Uterus (tissue), 4 donors: ENCODE results near the gene PRPS2. TPM values are rescaled to one million over a fixed set of nuclear protein-coding genes. Genes with fewer than 3 reads are reported as not detected.

Experiments
- DNase-seq, 2 donors: peaks; one replicate each; pipeline ENCODE4 v3.0.0-alpha.2; 2019 to 2020
- H3K27ac ChIP-seq, 2 donors: fragments of 200-600 bp; sonication (generic); 1 replicate in 1 of 2; 2 replicates in 1 of 2; pipeline ENCODE4 v1.5.1; 2016 to 2018
- H3K27me3 ChIP-seq, 2 donors: fragments of 200-600 bp; sonication (generic); one replicate each; pipeline ENCODE4 v1.5.1; 2018 to 2019; ENCODE audit warnings: control low read depth in 1 of 2
- H3K36me3 ChIP-seq, 2 donors: fragments of 200-600 bp; sonication (generic); one replicate each; pipeline ENCODE4 v1.5.1; 2019; ENCODE audit warnings: control low read depth in 1 of 2
- H3K4me1 ChIP-seq, 2 donors: fragments of 200-600 bp; sonication (generic); one replicate each; pipeline ENCODE4 v1.5.1; 2018 to 2019; ENCODE audit warnings: control low read depth in 1 of 2
- H3K4me3 ChIP-seq, 2 donors: fragments of 200-600 bp; sonication (generic); 1 replicate in 1 of 2; 2 replicates in 1 of 2; pipeline ENCODE4 v1.5.1; 2018 to 2019; ENCODE audit warnings: mild to moderate bottlenecking in 1 of 2
- H3K9me3 ChIP-seq, 2 donors: fragments of 200-600 bp; sonication (generic); one replicate each; pipeline ENCODE4 v1.5.1; 2019; ENCODE audit warnings: control low read depth in 1 of 2
- POLR2A ChIP-seq, 2 donors: fragments of 450-650 bp; IDR thresholded peaks; one replicate each; pipeline ENCODE4 v1.6.1; 2016; ENCODE audit warnings: antibody characterized with exemption in 2 of 2, mild to moderate bottlenecking in 1 of 2, moderate library complexity in 1 of 2
- intact Hi-C: fragments of 100-400 bp; cut with DNase I; formaldehyde crosslinking; loops from one replicate; pipeline ENCODE4 v1.15.1; 2023; ENCODE audit warnings: low total_unique reads
- total RNA-seq, 4 donors: library from RNA; depleted of rRNA in 3 of 4; stranded (reverse); fragments of >200 nt in 3 of 4; gene quantifications; one replicate each; pipeline versions ENCODE4 v1.1.0 to v1.2.4, GENCODE V29; 2014 to 2023
- TF ChIP-seq, protein P1 (sequence below), 4 experiments: fragments of 200-600 bp in 2 of 4; fragments of 450-650 bp in 2 of 4; sonication (generic) in 2 of 4; IDR thresholded peaks; one replicate each; pipeline ENCODE4 v1.5.1; 2016 to 2019; ENCODE audit warnings: antibody characterized with exemption in 4 of 4, mild to moderate bottlenecking in 2 of 4, moderate library complexity in 1 of 4
- donor health status: DM: yes; HTN: yes; CAD: no.

PRPS2 gene
- 10 to 100 TPM; 12.8 to 67.9 (median 32.4) TPM for total RNA-seq

DNA sequence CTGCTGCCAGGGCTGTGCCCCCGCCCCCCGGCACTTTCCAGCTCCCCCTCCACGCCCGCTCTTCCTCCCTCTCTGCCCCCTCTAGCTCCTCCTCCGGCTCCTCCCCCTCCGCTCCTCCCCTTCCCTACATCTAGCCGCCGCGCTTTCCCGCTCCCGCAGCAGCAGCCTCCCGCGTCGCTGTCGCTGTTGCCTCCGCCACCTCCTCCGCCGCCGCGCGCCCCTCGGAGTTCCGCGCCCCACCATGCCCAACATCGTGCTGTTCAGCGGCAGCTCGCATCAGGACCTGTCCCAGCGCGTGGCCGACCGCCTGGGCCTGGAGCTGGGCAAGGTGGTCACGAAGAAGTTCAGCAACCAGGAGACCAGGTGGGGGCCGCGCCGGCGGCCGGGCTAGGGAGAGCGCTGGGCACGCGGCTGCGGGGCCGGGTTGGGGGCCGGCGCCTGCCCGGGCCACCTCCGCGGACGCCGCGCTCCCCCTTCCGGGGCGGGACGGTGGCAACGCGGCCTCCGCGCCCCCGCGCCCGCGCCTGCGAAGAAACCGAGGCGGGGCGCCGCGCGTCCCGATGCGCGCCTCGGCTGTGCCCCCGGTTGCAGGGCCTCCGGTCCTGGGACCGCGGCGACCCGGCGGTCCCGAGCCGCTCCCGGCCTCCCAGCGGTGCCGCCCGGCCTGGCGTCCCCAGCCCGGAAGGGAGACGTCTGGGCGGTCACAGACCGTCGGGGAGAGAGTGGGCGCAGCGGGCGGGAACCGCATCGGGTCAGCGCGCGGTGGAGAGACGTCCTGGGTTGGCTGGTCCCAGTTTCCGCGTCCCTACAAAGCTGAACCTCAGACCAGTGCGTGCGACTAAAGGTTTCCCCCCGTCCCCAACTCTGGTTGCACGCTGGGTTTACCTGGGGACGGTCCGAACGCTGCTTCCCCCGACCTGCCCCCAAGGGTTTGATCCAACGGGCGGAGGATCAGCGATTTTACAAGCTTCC, at the start of gene PRPS2:
Gene PRPS2 (plus strand): TSS at position 156 of the 972 bp plus-strand sequence. CDS start 86 bp downstream, at position 242.
- Histone ChIP-seq H3K9me3 (no peaks in the 10 kb centered on the region), H3K4me3 (peak within 1 kb of the TSS; percentile 55 to 69), H3K27me3 (no peaks in the 10 kb centered on the region), H3K27ac (peak within 1 kb of the TSS; percentile 54 to 76), H3K4me1 (no peaks in the 10 kb centered on the region), H3K36me3 (no peaks in the 10 kb centered on the region)
- intact Hi-C loops: no loop called here
- peak; percentile 71 to 72 for DNase-seq
- TF ChIP-seq, protein P1, sequence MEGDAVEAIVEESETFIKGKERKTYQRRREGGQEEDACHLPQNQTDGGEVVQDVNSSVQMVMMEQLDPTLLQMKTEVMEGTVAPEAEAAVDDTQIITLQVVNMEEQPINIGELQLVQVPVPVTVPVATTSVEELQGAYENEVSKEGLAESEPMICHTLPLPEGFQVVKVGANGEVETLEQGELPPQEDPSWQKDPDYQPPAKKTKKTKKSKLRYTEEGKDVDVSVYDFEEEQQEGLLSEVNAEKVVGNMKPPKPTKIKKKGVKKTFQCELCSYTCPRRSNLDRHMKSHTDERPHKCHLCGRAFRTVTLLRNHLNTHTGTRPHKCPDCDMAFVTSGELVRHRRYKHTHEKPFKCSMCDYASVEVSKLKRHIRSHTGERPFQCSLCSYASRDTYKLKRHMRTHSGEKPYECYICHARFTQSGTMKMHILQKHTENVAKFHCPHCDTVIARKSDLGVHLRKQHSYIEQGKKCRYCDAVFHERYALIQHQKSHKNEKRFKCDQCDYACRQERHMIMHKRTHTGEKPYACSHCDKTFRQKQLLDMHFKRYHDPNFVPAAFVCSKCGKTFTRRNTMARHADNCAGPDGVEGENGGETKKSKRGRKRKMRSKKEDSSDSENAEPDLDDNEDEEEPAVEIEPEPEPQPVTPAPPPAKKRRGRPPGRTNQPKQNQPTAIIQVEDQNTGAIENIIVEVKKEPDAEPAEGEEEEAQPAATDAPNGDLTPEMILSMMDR (IDR thresholded peaks at IDR 0.05): peak in 1 of 4 experiments; percentile 4
- peak in 1 of 2 donors; percentile 68 for TF ChIP-seq POLR2A (IDR thresholded peaks at IDR 0.05)

GRCh38 chrX:12741416-12741815, 49.8 kb upstream of the PRPS2 start:
- Histone ChIP-seq H3K27me3 (no peaks in the 10 kb centered on the region), H3K4me3 (no peak overlapping the region), H3K36me3 (no peaks in the 10 kb centered on the region), H3K9me3 (no peaks in the 10 kb centered on the region), H3K27ac (no peak overlapping the region), H3K4me1 (no peaks in the 10 kb centered on the region)
- intact Hi-C loops: no loop called here
- no peak for DNase-seq
- TF ChIP-seq, protein P1 (IDR thresholded peaks at IDR 0.05): no peak
- TF ChIP-seq POLR2A (IDR thresholded peaks at IDR 0.05): no peak

DNA sequence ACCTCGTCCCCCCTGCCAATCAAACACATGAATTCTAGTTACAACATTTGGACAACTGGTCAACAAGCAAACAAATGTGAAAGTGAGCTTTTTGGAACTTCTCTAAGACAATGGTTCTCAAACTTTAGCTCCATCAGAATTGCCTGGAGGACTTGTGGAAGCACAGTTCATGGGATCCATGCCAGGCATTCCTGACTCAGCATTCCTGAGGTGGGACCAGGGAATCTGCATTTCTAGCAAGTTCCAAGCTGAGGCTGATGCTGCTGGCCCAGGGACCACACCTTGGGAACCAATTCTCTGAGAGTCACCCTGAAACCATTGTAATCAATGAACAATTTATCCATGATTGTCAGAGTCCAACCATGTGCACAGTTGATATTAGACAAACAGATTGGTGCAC, 43.8 kb upstream of the PRPS2 start:
- H3K36me3 ChIP-seq: no peaks in the 10 kb centered on the region
- H3K4me3 ChIP-seq: no peak overlapping the region
- intact Hi-C loops: no loop called here
- no peak for DNase-seq
- no peak overlapping the region for H3K27ac ChIP-seq
- TF ChIP-seq, protein P1 (IDR thresholded peaks at IDR 0.05): no peak
- no peak for TF ChIP-seq POLR2A (IDR thresholded peaks at IDR 0.05)
- H3K27me3 ChIP-seq: no peaks in the 10 kb centered on the region
- no peaks in the 10 kb centered on the region for H3K4me1 ChIP-seq
- H3K9me3 ChIP-seq: no peaks in the 10 kb centered on the region

GRCh38 chrX:12751887-12752286, 39.3 kb upstream of the PRPS2 start:
- Histone ChIP-seq H3K36me3 (no peaks in the 10 kb centered on the region), H3K27me3 (no peaks in the 10 kb centered on the region), H3K4me1 (no peaks in the 10 kb centered on the region), H3K9me3 (no peaks in the 10 kb centered on the region), H3K4me3 (no peak overlapping the region), H3K27ac (no peak overlapping the region)
- TF ChIP-seq, protein P1 (IDR thresholded peaks at IDR 0.05): no peak
- intact Hi-C loops: no loop called here
- no peak for DNase-seq

DNA sequence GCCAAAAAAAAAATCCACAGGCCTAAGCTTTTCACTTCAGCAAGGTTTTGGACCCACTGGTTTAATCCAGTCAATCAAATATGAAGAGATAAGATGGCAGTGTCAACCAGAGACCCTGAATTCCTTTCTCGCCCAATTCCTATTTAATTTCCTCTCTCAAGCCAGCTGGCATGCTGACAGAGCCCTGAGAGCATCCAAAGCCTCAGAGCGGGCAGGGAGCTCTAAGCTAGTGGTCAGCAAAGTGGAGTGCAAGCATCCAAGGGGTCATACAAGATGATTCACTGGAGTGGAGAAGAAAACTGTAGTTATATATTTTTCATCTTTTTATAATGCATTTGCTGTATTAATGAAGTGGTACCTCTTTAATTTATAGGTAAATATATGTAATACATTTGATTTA, 37.8 kb upstream of the PRPS2 start:
- no peaks in the 10 kb centered on the region for H3K36me3 ChIP-seq
- no peak overlapping the region for H3K4me3 ChIP-seq
- no peak overlapping the region for H3K27ac ChIP-seq
- DNase-seq: no peak
- no peak for TF ChIP-seq POLR2A (IDR thresholded peaks at IDR 0.05)
- TF ChIP-seq, protein P1 (IDR thresholded peaks at IDR 0.05): no peak
- H3K27me3 ChIP-seq: no peaks in the 10 kb centered on the region
- H3K4me1 ChIP-seq: no peaks in the 10 kb centered on the region
- H3K9me3 ChIP-seq: no peaks in the 10 kb centered on the region
- intact Hi-C loops: no loop called here
